ENCODE data around the gene OGT.

GRCh38 chrX:71509289-71509688 lies 23.6 kb upstream of the OGT start:
- no peak for TF ChIP-seq CTCF (IDR thresholded peaks at IDR 0.05)
- no peak for TF ChIP-seq POLR2A (IDR thresholded peaks at IDR 0.05)

All from esophagus squamous epithelium (tissue), 4 donors.